ENCODE data around the gene SFRP2. TPM values are rescaled to one million over a fixed set of nuclear protein-coding genes. Genes with fewer than 3 reads are reported as not detected.

SFRP2 gene
- total RNA-seq, 1 donor from 2014 or later: not detected

DNA sequence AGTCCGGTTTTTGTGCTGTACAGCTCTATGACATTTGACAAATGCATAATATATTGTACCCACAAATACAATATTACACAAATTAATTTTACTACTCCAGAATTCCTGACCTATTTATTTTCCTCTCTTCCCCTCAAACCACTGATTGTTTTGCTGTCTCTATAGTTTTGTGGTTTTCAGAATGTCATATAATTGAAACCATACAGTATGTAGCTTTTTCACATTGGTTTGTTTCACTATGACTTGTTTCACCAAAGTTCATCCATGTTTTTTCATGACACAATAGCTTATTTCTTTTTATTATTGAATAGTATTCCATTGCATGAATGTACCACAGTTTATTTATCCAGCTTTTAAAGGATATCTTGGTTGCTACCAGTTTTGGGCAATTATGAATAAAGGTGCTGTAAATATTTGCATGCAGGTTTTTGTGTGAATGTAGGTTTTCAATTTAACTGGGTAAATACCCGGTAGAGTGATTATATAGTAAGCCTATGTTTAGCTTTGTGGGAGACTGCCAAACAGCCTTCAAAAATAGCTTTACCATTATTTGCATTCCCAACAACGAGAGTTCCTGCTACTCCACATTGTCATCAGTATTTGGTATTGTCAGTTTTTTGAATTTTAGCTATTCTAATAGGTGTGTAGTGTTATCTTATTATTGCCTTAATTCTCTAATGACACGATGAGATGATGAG is 55.0 kb downstream of the SFRP2 start:
- TF ChIP-seq, protein P1, sequence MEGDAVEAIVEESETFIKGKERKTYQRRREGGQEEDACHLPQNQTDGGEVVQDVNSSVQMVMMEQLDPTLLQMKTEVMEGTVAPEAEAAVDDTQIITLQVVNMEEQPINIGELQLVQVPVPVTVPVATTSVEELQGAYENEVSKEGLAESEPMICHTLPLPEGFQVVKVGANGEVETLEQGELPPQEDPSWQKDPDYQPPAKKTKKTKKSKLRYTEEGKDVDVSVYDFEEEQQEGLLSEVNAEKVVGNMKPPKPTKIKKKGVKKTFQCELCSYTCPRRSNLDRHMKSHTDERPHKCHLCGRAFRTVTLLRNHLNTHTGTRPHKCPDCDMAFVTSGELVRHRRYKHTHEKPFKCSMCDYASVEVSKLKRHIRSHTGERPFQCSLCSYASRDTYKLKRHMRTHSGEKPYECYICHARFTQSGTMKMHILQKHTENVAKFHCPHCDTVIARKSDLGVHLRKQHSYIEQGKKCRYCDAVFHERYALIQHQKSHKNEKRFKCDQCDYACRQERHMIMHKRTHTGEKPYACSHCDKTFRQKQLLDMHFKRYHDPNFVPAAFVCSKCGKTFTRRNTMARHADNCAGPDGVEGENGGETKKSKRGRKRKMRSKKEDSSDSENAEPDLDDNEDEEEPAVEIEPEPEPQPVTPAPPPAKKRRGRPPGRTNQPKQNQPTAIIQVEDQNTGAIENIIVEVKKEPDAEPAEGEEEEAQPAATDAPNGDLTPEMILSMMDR (conservative IDR thresholded peaks at IDR 0.05; ENCODE audit: low read depth, low read length): no peak
- no peak overlapping the region for H3K4me3 ChIP-seq (ENCODE audit: low read depth, low read length)
- no peak for DNase-seq (ENCODE audit: low read depth)

DNA sequence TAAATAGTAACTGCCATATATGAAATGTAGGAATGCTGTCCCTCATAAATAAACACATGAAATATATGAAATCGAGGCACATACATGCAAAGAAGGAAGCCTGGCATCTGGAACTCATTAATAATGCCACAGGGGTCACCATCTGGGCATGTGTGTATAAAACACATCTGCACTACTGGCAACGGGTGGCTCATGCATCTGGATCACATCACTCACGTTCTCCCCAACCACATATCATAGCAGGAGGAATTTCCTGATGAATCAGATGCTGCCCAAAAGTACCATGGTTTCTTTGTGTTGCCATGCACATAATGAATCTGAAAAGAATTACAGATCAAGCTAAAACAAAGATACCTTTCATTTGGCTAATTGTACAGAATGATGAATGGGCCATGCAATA is 57.6 kb downstream of the SFRP2 start:
- DNase-seq (ENCODE audit: low read depth): no peak
- TF ChIP-seq, protein P1 (conservative IDR thresholded peaks at IDR 0.05; ENCODE audit: low read depth, low read length): no peak
- no peak overlapping the region for H3K4me3 ChIP-seq (ENCODE audit: low read depth, low read length)

Other genes starting within 250 kb of the SFRP2 start
- 13.8 and 14.8 TPM in 2 replicates for gene TLR2, start 104.8 kb downstream of the SFRP2 start, total RNA-seq
- 0.72 and 2.3 TPM in 2 replicates for gene RNF175, start 29.1 kb downstream of the SFRP2 start, total RNA-seq